ENCODE results near the gene ASAP3.

DNA sequence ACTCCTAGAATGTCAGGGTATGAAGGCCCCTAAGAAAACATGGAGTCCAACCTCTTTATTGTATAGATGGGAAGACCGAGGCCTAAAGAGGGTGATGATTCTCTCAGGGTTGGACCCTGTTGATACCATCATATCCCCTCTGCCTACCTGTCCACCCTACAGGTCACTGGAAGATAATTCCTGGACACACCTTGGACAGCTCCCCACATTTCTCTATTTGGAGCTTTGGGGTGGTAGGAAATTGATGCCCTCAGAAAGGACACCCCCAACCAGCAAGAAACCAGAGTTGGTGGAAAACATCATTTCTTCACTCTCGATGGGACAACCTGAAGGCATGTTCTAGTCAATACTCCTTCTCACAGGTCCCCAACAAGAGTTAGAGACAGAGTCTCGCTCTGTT is 56.4 kb downstream of the ASAP3 start:
- TF ChIP-seq, protein P1, sequence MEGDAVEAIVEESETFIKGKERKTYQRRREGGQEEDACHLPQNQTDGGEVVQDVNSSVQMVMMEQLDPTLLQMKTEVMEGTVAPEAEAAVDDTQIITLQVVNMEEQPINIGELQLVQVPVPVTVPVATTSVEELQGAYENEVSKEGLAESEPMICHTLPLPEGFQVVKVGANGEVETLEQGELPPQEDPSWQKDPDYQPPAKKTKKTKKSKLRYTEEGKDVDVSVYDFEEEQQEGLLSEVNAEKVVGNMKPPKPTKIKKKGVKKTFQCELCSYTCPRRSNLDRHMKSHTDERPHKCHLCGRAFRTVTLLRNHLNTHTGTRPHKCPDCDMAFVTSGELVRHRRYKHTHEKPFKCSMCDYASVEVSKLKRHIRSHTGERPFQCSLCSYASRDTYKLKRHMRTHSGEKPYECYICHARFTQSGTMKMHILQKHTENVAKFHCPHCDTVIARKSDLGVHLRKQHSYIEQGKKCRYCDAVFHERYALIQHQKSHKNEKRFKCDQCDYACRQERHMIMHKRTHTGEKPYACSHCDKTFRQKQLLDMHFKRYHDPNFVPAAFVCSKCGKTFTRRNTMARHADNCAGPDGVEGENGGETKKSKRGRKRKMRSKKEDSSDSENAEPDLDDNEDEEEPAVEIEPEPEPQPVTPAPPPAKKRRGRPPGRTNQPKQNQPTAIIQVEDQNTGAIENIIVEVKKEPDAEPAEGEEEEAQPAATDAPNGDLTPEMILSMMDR (IDR thresholded peaks at IDR 0.05; ENCODE audit: insufficient read depth, low read depth, low read length), result no peak
- no peak for TF ChIP-seq EZH2 (IDR thresholded peaks at IDR 0.05; ENCODE audit: insufficient read depth, low read length)
